Neuronal stem cell (in vitro differentiated cells): ENCODE results near the gene KCNQ1.

Experiments used
- DNase-seq: peaks from one replicate; pipeline ENCODE4 v3.0.0-alpha.2; 2013; ENCODE audit warnings: low spot score
- H2AFZ ChIP-seq: one replicate; pipeline ENCODE4 v1.6.1; 2013; ENCODE audit warnings: mild to moderate bottlenecking, low read length, inconsistent platforms
- H2AK5ac ChIP-seq: 2 replicates; pipeline ENCODE4 v1.6.1; 2013; ENCODE audit warnings: low read depth, mild to moderate bottlenecking, inconsistent platforms, low read length, moderate library complexity, mixed read lengths
- H2BK120ac ChIP-seq: 2 replicates; pipeline ENCODE4 v1.6.1; 2013; ENCODE audit warnings: low read depth, mild to moderate bottlenecking, inconsistent platforms, low read length, moderate library complexity, mixed read lengths
- H2BK12ac ChIP-seq: one replicate; pipeline ENCODE4 v1.6.1; 2013; ENCODE audit warnings: low read length, inconsistent platforms
- H2BK15ac ChIP-seq: 2 replicates; pipeline ENCODE4 v1.6.1; 2013; ENCODE audit warnings: mild to moderate bottlenecking, low read length, inconsistent platforms, mixed read lengths
- H2BK5ac ChIP-seq: one replicate; pipeline ENCODE4 v1.6.1; 2013; ENCODE audit warnings: inconsistent platforms, mild to moderate bottlenecking, low read length, moderate library complexity
- H3K14ac ChIP-seq: one replicate; pipeline ENCODE4 v1.6.1; 2013; ENCODE audit warnings: low read length, inconsistent platforms
- H3K18ac ChIP-seq: 2 replicates; pipeline ENCODE4 v1.6.1; 2013; ENCODE audit warnings: low read length, inconsistent platforms
- H3K23ac ChIP-seq: 2 replicates; pipeline ENCODE4 v1.6.1; 2013; ENCODE audit warnings: low read depth, mild to moderate bottlenecking, mixed read lengths, low read length, inconsistent platforms; ENCODE audit not compliant: poor library complexity
- H3K27ac ChIP-seq: replicated peaks from 3 replicates; pipeline ENCODE4 v1.5.1; 2013; ENCODE audit warnings: low read length, inconsistent platforms
- H3K27me3 ChIP-seq, 3 experiments: 2 replicates each; pipeline ENCODE4 v1.6.1; 2013; ENCODE audit warnings: low read length in 3 of 3, mild to moderate bottlenecking in 2 of 3, inconsistent platforms in 1 of 3, low read depth in 1 of 3, mixed read lengths in 1 of 3, moderate library complexity in 1 of 3; ENCODE audit not compliant: control insufficient read depth in 3 of 3, insufficient read depth in 3 of 3
- H3K36me3 ChIP-seq, 2 donors: replicated peaks in 1 of 2; 2 replicates each; pipeline ENCODE4 v1.6.1; 2013; ENCODE audit warnings: low read length in 2 of 2; ENCODE audit not compliant: control insufficient read depth in 2 of 2, insufficient read depth in 2 of 2
- H3K4ac ChIP-seq: 2 replicates; pipeline ENCODE4 v1.6.1; 2013; ENCODE audit warnings: inconsistent platforms, mild to moderate bottlenecking, low read length, moderate library complexity
- H3K4me1 ChIP-seq, 2 donors: 1 replicate in 1 of 2; 2 replicates in 1 of 2; pipeline ENCODE4 v1.6.1; 2013; ENCODE audit warnings: low read length in 2 of 2, low read depth in 1 of 2; ENCODE audit not compliant: control insufficient read depth in 2 of 2, insufficient read depth in 1 of 2
- H3K4me2 ChIP-seq: one replicate; pipeline ENCODE4 v1.6.1; 2013; ENCODE audit warnings: mild to moderate bottlenecking, low read length, inconsistent platforms; ENCODE audit not compliant: insufficient read depth, poor library complexity, severe bottlenecking
- H3K4me3 ChIP-seq, 2 donors: 2 replicates each; pipeline ENCODE4 v1.5.1; 2013; ENCODE audit warnings: low read length in 2 of 2, mild to moderate bottlenecking in 2 of 2, inconsistent platforms in 1 of 2, moderate library complexity in 1 of 2
- H3K79me1 ChIP-seq: one replicate; pipeline ENCODE4 v1.6.1; 2013; ENCODE audit warnings: low read depth, mild to moderate bottlenecking, inconsistent platforms, low read length, moderate library complexity
- H3K9ac ChIP-seq: one replicate; pipeline ENCODE4 v1.6.1; 2013; ENCODE audit warnings: mild to moderate bottlenecking, low read depth, low read length, inconsistent platforms; ENCODE audit not compliant: poor library complexity
- H3K9me3 ChIP-seq, 2 donors: replicated peaks in 1 of 2; 2 replicates each; pipeline versions ENCODE3 to v1.6.1; 2013; ENCODE audit warnings: low read length in 2 of 2, mild to moderate bottlenecking in 2 of 2, inconsistent platforms in 1 of 2, low read depth in 1 of 2, mixed read lengths in 1 of 2, moderate library complexity in 1 of 2; ENCODE audit not compliant: control insufficient read depth in 2 of 2, insufficient read depth in 1 of 2
- H4K8ac ChIP-seq: one replicate; pipeline ENCODE4 v1.6.1; 2013; ENCODE audit warnings: low read depth, mild to moderate bottlenecking, inconsistent platforms, low read length, moderate library complexity
- H4K91ac ChIP-seq: one replicate; pipeline ENCODE4 v1.6.1; 2013; ENCODE audit warnings: low read length, low read depth, mild to moderate bottlenecking, inconsistent platforms; ENCODE audit not compliant: poor library complexity
- WGBS, 2 donors: extraction: QIAGEN DNeasy Blood & Tissue Kit; methylation state at CpG; one replicate each; pipeline ENCODE4 v1.1.7; 2013; ENCODE audit warnings: missing lambda C conversion rate in 2 of 2, mixed read lengths in 1 of 2; ENCODE audit not compliant: insufficient read length in 2 of 2, insufficient replicate concordance in 1 of 2; ENCODE audit errors: extremely low coverage in 2 of 2; 5-methylcytosine and 5-hydroxymethylcytosine counted together

KCNQ1 gene

DNA sequence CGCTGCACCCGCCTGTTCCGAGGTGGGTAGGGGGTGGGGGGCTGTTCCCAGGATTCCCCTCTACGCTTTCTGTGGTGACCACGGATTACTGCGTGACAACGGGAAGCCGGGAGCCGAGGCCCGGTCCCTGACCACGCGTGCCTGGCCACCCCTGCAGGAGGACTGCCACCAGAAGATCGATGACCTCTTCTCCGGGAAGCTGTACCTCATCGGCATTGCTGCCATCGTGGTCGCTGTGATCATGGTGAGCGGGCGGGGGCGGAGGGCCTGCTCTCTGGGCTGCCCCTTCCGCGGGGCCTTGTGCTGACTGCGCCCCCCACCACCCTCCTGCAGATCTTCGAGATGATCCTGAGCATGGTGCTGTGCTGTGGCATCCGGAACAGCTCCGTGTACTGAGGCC is 48.3 kb upstream of the KCNQ1 start:
- no peak overlapping the region for H2BK15ac ChIP-seq
- no peak overlapping the region for H3K4ac ChIP-seq
- H2AK5ac ChIP-seq: no peak overlapping the region
- no peak overlapping the region for H3K18ac ChIP-seq
- no peak overlapping the region for H3K9ac ChIP-seq
- no peak overlapping the region for H3K27ac ChIP-seq
- peaks cover 6 to 8% of the 10 kb centered on the region in 2 donors for H3K4me1 ChIP-seq
- H2BK12ac ChIP-seq: no peak overlapping the region
- no peak overlapping the region for H3K4me3 ChIP-seq
- H4K8ac ChIP-seq: no peak overlapping the region
- no CpG with 5 or more reads among the region's 26 CpGs for WGBS, 2 donors
- H3K14ac ChIP-seq: no peak overlapping the region
- no peak for DNase-seq
- H2AFZ ChIP-seq: no peak overlapping the region
- no peak overlapping the region for H2BK120ac ChIP-seq
- H3K9me3 ChIP-seq: no peaks in the 10 kb centered on the region
- H3K79me1 ChIP-seq: peaks cover 22% of the 10 kb centered on the region
- no peak overlapping the region for H3K4me2 ChIP-seq
- no peaks in the 10 kb centered on the region for H3K27me3 ChIP-seq
- peak overlapping the region; percentile 43 for H3K23ac ChIP-seq
- no peak overlapping the region for H2BK5ac ChIP-seq
- H4K91ac ChIP-seq: no peak overlapping the region
- peaks cover 24 to 61% of the 10 kb centered on the region in 2 donors for H3K36me3 ChIP-seq

- H3K27me3 ChIP-seq: no peaks in the 10 kb centered on the region
- H3K36me3 ChIP-seq: peaks cover 25 to 57% of the 10 kb centered on the region in 2 donors
- DNase-seq: no peak
- H3K4me2 ChIP-seq: no peak overlapping the region
- H3K4me3 ChIP-seq: no peak overlapping the region
- H3K14ac ChIP-seq: no peak overlapping the region
- no peak overlapping the region for H3K4ac ChIP-seq
- H3K18ac ChIP-seq: no peak overlapping the region
- no peak overlapping the region for H3K9ac ChIP-seq
- H3K9me3 ChIP-seq: no peaks in the 10 kb centered on the region
- H2BK5ac ChIP-seq: no peak overlapping the region
- no peak overlapping the region for H2BK15ac ChIP-seq
- H4K91ac ChIP-seq: no peak overlapping the region
- no peak overlapping the region for H2AFZ ChIP-seq
- peaks cover 11 to 12% of the 10 kb centered on the region in 2 donors for H3K4me1 ChIP-seq
- no peak overlapping the region for H2AK5ac ChIP-seq
- WGBS, 2 donors: no CpG with 5 or more reads among the region's 12 CpGs
- no peak overlapping the region for H3K23ac ChIP-seq
- no peak overlapping the region for H2BK120ac ChIP-seq
- H2BK12ac ChIP-seq: no peak overlapping the region
- peaks cover 22% of the 10 kb centered on the region for H3K79me1 ChIP-seq
- no peak overlapping the region for H4K8ac ChIP-seq
- no peak overlapping the region for H3K27ac ChIP-seq
Measured at GRCh38 chr11:2397005-2397404, 47.8 kb upstream of the KCNQ1 start.

- no peak overlapping the region for H3K14ac ChIP-seq
- no peak overlapping the region for H3K4me2 ChIP-seq
- no peak overlapping the region for H3K18ac ChIP-seq
- peak overlapping the region; percentile 55 for H3K23ac ChIP-seq
- WGBS, 2 donors: no CpG with 5 or more reads among the region's 7 CpGs
- H2AK5ac ChIP-seq: peak overlapping the region; percentile 99
- no peak for DNase-seq
- H4K8ac ChIP-seq: no peak overlapping the region
- H2BK5ac ChIP-seq: peak overlapping the region; percentile 99
- H3K4me1 ChIP-seq: peaks cover 12% of the 10 kb centered on the region in 2 donors
- H3K79me1 ChIP-seq: peaks cover 14% of the 10 kb centered on the region
- no peaks in the 10 kb centered on the region for H3K27me3 ChIP-seq
- no peak overlapping the region for H2AFZ ChIP-seq
- no peak overlapping the region for H2BK120ac ChIP-seq
- no peak overlapping the region for H3K27ac ChIP-seq
- no peak overlapping the region for H2BK12ac ChIP-seq
- peaks cover 39 to 61% of the 10 kb centered on the region in 2 donors for H3K36me3 ChIP-seq
- no peak overlapping the region for H4K91ac ChIP-seq
- no peaks in the 10 kb centered on the region for H3K9me3 ChIP-seq
- H3K9ac ChIP-seq: no peak overlapping the region
- peak overlapping the region in 1 of 2 donors; percentile 100 for H3K4me3 ChIP-seq
- H2BK15ac ChIP-seq: no peak overlapping the region
- peak overlapping the region; percentile 93 for H3K4ac ChIP-seq
Measured at GRCh38 chr11:2398664-2399355, 46.0 kb upstream of the KCNQ1 start.

DNA sequence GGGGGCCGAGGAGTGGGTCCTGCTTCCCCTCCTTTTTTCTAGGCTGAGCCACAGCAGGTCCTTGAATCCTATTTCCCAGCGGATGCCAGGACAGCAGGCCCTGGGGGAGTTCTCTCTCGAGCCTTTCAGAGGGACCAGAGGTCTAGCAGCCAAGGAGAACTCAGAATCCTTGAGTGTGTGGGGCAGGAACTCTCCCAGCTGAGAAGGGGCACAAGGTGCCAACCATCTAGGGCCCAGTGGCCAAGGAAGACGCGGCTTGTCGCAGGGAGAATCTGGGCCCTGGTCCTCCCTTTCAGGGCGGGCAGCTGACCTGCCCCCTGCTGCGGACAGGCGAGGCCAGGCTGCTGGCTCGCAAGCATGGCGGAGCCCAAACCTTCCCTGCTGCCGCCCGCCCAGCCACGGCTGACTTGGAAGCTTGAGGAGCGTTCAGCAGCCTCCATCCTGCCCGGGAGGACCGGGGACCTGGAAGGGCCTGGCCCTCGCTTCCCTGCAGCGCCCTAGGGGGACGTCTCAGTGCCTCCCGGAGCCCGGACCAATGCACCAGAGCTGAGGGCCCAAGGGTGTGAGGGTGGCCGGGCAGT is 45.2 kb upstream of the KCNQ1 start:
- H3K9ac ChIP-seq: peak overlapping the region; percentile 98
- H3K4me1 ChIP-seq: peaks cover 12% of the 10 kb centered on the region in 2 donors
- peaks cover 39 to 57% of the 10 kb centered on the region in 2 donors for H3K36me3 ChIP-seq

More for the DNA sequence above, 45.2 kb upstream of the KCNQ1 start:
- H3K23ac ChIP-seq: peak overlapping the region; percentile 99
- H2BK5ac ChIP-seq: peak overlapping the region; percentile 99
- H4K91ac ChIP-seq: peak overlapping the region; percentile 68
- H3K4ac ChIP-seq: peak overlapping the region; percentile 93
- H3K9me3 ChIP-seq: no peaks in the 10 kb centered on the region
- peak overlapping the region; percentile 99 for H3K4me2 ChIP-seq
- peak overlapping the region; percentile 82 to 100 for H3K4me3 ChIP-seq
- H4K8ac ChIP-seq: peak overlapping the region; percentile 72
- H3K79me1 ChIP-seq: peaks cover 14% of the 10 kb centered on the region
- no peak for DNase-seq
- H2BK12ac ChIP-seq: peak overlapping the region; percentile 22
- peak overlapping the region; percentile 60 for H2AFZ ChIP-seq
- H2BK120ac ChIP-seq: peak overlapping the region; percentile 67
- peak overlapping the region; percentile 94 for H3K14ac ChIP-seq
- H3K18ac ChIP-seq: peak overlapping the region; percentile 97
- peak overlapping the region; percentile 54 for H2BK15ac ChIP-seq
- H3K27me3 ChIP-seq: no peaks in the 10 kb centered on the region
- peak overlapping the region; percentile 80 for H3K27ac ChIP-seq
- WGBS, 2 donors: no CpG with 5 or more reads among the region's 23 CpGs
- peak overlapping the region; percentile 99 for H2AK5ac ChIP-seq
